ENCODE data around the gene FBXO31. TPM values are rescaled to one million over a fixed set of nuclear protein-coding genes. Genes with fewer than 3 reads are reported as not detected.

Gene FBXO31
- total and polyA plus RNA-seq, 10 of the 15 experiments (the other 5 are each of a cell fraction or from before 2014, with no cell fraction given): 0.19 to 33.1 (median 10.3) TPM

- in situ Hi-C loops (cut with MboI) (no loop called here), intact Hi-C loops (cut with micrococcal nuclease; ENCODE audit: unreplicated experiment) (loop anchor here (5.0 kb wide), 1 partner anchor 220 kb away; no protein-coding TSS in a partner anchor)
- BruUV-seq (replicated peaks): no TSS peak
- Histone ChIP-seq H3K4me3 (no peak overlapping the region), H3K27me3 (replicated peaks in 1 of 2; ENCODE audit: control insufficient read depth in 2 of 2, insufficient read depth in 2 of 2, low read length in 1 of 2) (peaks cover 0 to 2% of the 10 kb centered on the region in 2 experiments; a peak in 1 of 4 replicates), H3K36me3 (ENCODE audit: control insufficient read depth in 2 of 2, insufficient read depth in 2 of 2, low read length in 1 of 2) (no peaks in the 10 kb centered on the region), H3K9ac (ENCODE audit: control insufficient read depth, insufficient read depth, low read length) (no peak overlapping the region), H3K27ac (ENCODE audit: control insufficient read depth, insufficient read depth) (no peak overlapping the region), H3K4me1 (ENCODE audit: control insufficient read depth, insufficient read depth, low read length) (no peaks in the 10 kb centered on the region), H4K20me1 (ENCODE audit: control insufficient read depth, insufficient read depth) (no peaks in the 10 kb centered on the region; the same call in 1 of the 2 replicates), H2AFZ (ENCODE audit: control insufficient read depth, low read depth, low read length) (no peak overlapping the region), H3K4me2 (ENCODE audit: control insufficient read depth, insufficient read depth) (no peak overlapping the region), H3K79me2 (ENCODE audit: control insufficient read depth, insufficient read depth, low read length) (no peaks in the 10 kb centered on the region), H3K9me3 (replicated peaks; ENCODE audit: control insufficient read depth, insufficient read depth, low read length) (no peaks in the 10 kb centered on the region; the same call in 2 of the 3 replicates)
- no peak for DNase-seq (ENCODE audit: low read depth, low spot score)
- no peak for ATAC-seq
- SMC1A ChIA-PET (ENCODE audit: uncharacterized antibody, unreplicated experiment): interaction anchor here (1.2 kb wide), 2 partner anchors 40 to 351 kb away, joined by 3 to 4 read pairs; no protein-coding TSS in a partner anchor
- CTCF ChIA-PET: interaction anchor here (1.0 to 1.3 kb wide), 4 partner anchors 23 to 346 kb away, joined by 3 to 6 read pairs (median 4); no protein-coding TSS in a partner anchor
- TF ChIP-seq NFXL1 (IDR thresholded peaks at IDR 0.05; ENCODE audit: borderline replicate concordance): no peak
- TF ChIP-seq PKNOX1 (IDR thresholded peaks at IDR 0.05): no peak
- no peak for TF ChIP-seq ATF7 (IDR thresholded peaks at IDR 0.05; ENCODE audit: low read depth)
- TF ChIP-seq, protein P1, sequence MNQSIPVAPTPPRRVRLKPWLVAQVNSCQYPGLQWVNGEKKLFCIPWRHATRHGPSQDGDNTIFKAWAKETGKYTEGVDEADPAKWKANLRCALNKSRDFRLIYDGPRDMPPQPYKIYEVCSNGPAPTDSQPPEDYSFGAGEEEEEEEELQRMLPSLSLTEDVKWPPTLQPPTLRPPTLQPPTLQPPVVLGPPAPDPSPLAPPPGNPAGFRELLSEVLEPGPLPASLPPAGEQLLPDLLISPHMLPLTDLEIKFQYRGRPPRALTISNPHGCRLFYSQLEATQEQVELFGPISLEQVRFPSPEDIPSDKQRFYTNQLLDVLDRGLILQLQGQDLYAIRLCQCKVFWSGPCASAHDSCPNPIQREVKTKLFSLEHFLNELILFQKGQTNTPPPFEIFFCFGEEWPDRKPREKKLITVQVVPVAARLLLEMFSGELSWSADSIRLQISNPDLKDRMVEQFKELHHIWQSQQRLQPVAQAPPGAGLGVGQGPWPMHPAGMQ (IDR thresholded peaks at IDR 0.05; ENCODE audit: borderline replicate concordance): no peak
- no peak for TF ChIP-seq USF1 (IDR thresholded peaks at IDR 0.05; ENCODE audit: borderline replicate concordance, extremely low read length, insufficient read depth, low read depth, low read length)
- TF ChIP-seq RB1 (IDR thresholded peaks at IDR 0.05; ENCODE audit: borderline replicate concordance): no peak
- TF ChIP-seq MEF2B (IDR thresholded peaks at IDR 0.05; ENCODE audit: partially characterized antibody, poor library complexity, severe bottlenecking): no peak
- TF ChIP-seq SMAD1 (IDR thresholded peaks at IDR 0.05; ENCODE audit: low read depth, partially characterized antibody): no peak
- no peak for TF ChIP-seq USF2 (IDR thresholded peaks at IDR 0.05; ENCODE audit: borderline replicate concordance, low read depth, low read length)
- TF ChIP-seq SREBF1 (IDR thresholded peaks at IDR 0.05; ENCODE audit: low read length): no peak
- no peak for TF ChIP-seq KLF5 (IDR thresholded peaks at IDR 0.05; ENCODE audit: partially characterized antibody)
- no peak for TF ChIP-seq CREM (IDR thresholded peaks at IDR 0.05; ENCODE audit: low read depth)
- TF ChIP-seq ZNF622 (IDR thresholded peaks at IDR 0.05): no peak
- no peak for TF ChIP-seq ZZZ3 (IDR thresholded peaks at IDR 0.05; ENCODE audit: control insufficient read depth, insufficient read length, low read depth)
- POLR2A ChIA-PET: no interaction called here
- WGBS (ENCODE audit: insufficient coverage, insufficient replicate concordance, low lambda C conversion rate, missing lambda C conversion rate): 94% methylated on average over 13 of the region's 13 CpGs
- RAD21 ChIA-PET (ENCODE audit: unreplicated experiment): interaction anchor here (1.2 kb wide), 1 partner anchor 352 kb away, joined by 3 read pairs; no protein-coding TSS in a partner anchor
- no peak for FAIRE-seq
Observed at GRCh38 chr16:87417528-87417910, 33.9 kb upstream of the FBXO31 start.
